ENCODE data around the gene EML2. TPM values are rescaled to one million over a fixed set of nuclear protein-coding genes. Genes with fewer than 3 reads are reported as not detected.

The EML2 gene
- polyA plus RNA-seq, 1 donor from 2014 or later: 18.9 TPM

GRCh38 chr19:45591638-45592005 is 47.6 kb downstream of the EML2 start:
- Histone ChIP-seq H2AFZ (ENCODE audit: low read depth, low read length) (no peak overlapping the region), H3K9ac (ENCODE audit: low read length) (no peak overlapping the region), H3K27me3 (ENCODE audit: insufficient read depth, low read depth, low read length) (peaks cover 36% of the 10 kb centered on the region), H3K9me3 (ENCODE audit: low read length) (no peaks in the 10 kb centered on the region), H3K27ac (ENCODE audit: low read length) (no peak overlapping the region), H3K4me3 (ENCODE audit: low read length) (no peak overlapping the region), H3K9me2 (ENCODE audit: insufficient read depth, low read length) (no peaks in the 10 kb centered on the region), H3K79me2 (replicated peaks; ENCODE audit: insufficient read depth, low read length) (no peaks in the 10 kb centered on the region), H3K36me3 (ENCODE audit: insufficient read depth, low read length) (no peaks in the 10 kb centered on the region), H3F3A (ENCODE audit: insufficient read depth, low read length, poor library complexity, severe bottlenecking) (no peaks in the 10 kb centered on the region), H4K20me1 (ENCODE audit: insufficient read depth) (no peaks in the 10 kb centered on the region), H3K4me2 (ENCODE audit: low read length) (no peak overlapping the region)
- TF ChIP-seq MXI1 (conservative IDR thresholded peaks at IDR 0.05; ENCODE audit: poor library complexity, severe bottlenecking): no peak
- TF ChIP-seq EP300 (conservative IDR thresholded peaks at IDR 0.05; ENCODE audit: poor library complexity, severe bottlenecking): no peak
- TF ChIP-seq RAD21 (conservative IDR thresholded peaks at IDR 0.05): no peak
- TF ChIP-seq EZH2 (IDR thresholded peaks at IDR 0.05; ENCODE audit: borderline replicate concordance, insufficient read depth, low read length, poor library complexity, severe bottlenecking): no peak
- no peak for TF ChIP-seq TAF1 (IDR thresholded peaks at IDR 0.05; ENCODE audit: low read depth)
- TF ChIP-seq REST (IDR thresholded peaks at IDR 0.05; ENCODE audit: borderline replicate concordance): no peak
- TF ChIP-seq CTCF (IDR thresholded peaks at IDR 0.05; ENCODE audit: poor library complexity, severe bottlenecking): no peak
- no peak for TF ChIP-seq POLR2AphosphoS5 (IDR thresholded peaks at IDR 0.05)
- TF ChIP-seq SMC3 (conservative IDR thresholded peaks at IDR 0.05; ENCODE audit: poor library complexity): no peak

GRCh38 chr19:45591004-45591637 is 48.1 kb downstream of the EML2 start:
- no peaks in the 10 kb centered on the region for H3K9me2 ChIP-seq (ENCODE audit: insufficient read depth, low read length)
- H2AFZ ChIP-seq (ENCODE audit: low read depth, low read length): no peak overlapping the region
- no peak overlapping the region for H3K4me3 ChIP-seq (ENCODE audit: low read length)
- H3F3A ChIP-seq (ENCODE audit: insufficient read depth, low read length, poor library complexity, severe bottlenecking): no peaks in the 10 kb centered on the region
- peaks cover 31% of the 10 kb centered on the region for H3K27me3 ChIP-seq (ENCODE audit: insufficient read depth, low read depth, low read length)
- H3K9me3 ChIP-seq (ENCODE audit: low read length): no peaks in the 10 kb centered on the region
- no peaks in the 10 kb centered on the region for H4K20me1 ChIP-seq (ENCODE audit: insufficient read depth)
- H3K27ac ChIP-seq (ENCODE audit: low read length): no peak overlapping the region
- no peak overlapping the region for H3K4me2 ChIP-seq (ENCODE audit: low read length)
- no peaks in the 10 kb centered on the region for H3K79me2 ChIP-seq (replicated peaks; ENCODE audit: insufficient read depth, low read length)
- TF ChIP-seq MXI1 (conservative IDR thresholded peaks at IDR 0.05; ENCODE audit: poor library complexity, severe bottlenecking) (no peak), RAD21 (conservative IDR thresholded peaks at IDR 0.05) (peak; percentile 35), TAF1 (IDR thresholded peaks at IDR 0.05; ENCODE audit: low read depth) (no peak)
- H3K9ac ChIP-seq (ENCODE audit: low read length): no peak overlapping the region
- H3K36me3 ChIP-seq (ENCODE audit: insufficient read depth, low read length): no peaks in the 10 kb centered on the region

All from neural cell (in vitro differentiated cells).